UCSD-AML1 (cell line): ENCODE results near the gene RNU1-4.
"Not testable (repeated sequence)": the region's sequence is repeated elsewhere in the genome, so short reads cannot be mapped to it uniquely, and the experiment has no call there.

Source experiments
- DNase-seq: peaks from one replicate; lab custom pipeline; 2025; ENCODE audit not compliant: unreplicated experiment; lab: John Stamatoyannopoulos, UW

The RNU1-4 gene

GRCh38 chr1:16787711-16788110 lies 47.4 kb downstream of the RNU1-4 start:
- DNase-seq: not testable (repeated sequence)
